H4 (cell line): ENCODE measurements around the gene HSD11B2. TPM values are rescaled to one million over a fixed set of nuclear protein-coding genes. Genes with fewer than 3 reads are reported as not detected.
"Not testable (repeated sequence)": the region's sequence is repeated elsewhere in the genome, so short reads cannot be mapped to it uniquely, and the experiment has no call there.

Experiments used
- DNase-seq: peaks from one replicate; pipeline ENCODE4 v3.0.0-alpha.2; 2015; ENCODE audit warnings: low spot score
- total RNA-seq: library from RNA; depleted of rRNA; stranded (reverse); fragments of >200 nt; shearing (Covaris generic); gene quantifications from 2 replicates; pipeline ENCODE4 v1.2.3, GENCODE V29; 2014

HSD11B2 gene
- total RNA-seq, 1 experiment from 2014 or later = 0.10 TPM

- DNase-seq = no peak
Observed at GRCh38 chr16:67413978-67414911, 16.7 kb upstream of the HSD11B2 start.

- DNase-seq = not testable (repeated sequence)
Observed at GRCh38 chr16:67415421-67415820, 15.5 kb upstream of the HSD11B2 start.

- no peak for DNase-seq
Observed at GRCh38 chr16:67415872-67416793, 14.8 kb upstream of the HSD11B2 start, which contains the start of gene ZDHHC1. ZDHHC1 (minus strand) TSS chr16:67416477; CDS start chr16:67407775, 8,702 bp downstream.

- no peak for DNase-seq
Observed at GRCh38 chr16:67417333-67418061, 13.4 kb upstream of the HSD11B2 start.

GRCh38 chr16:67419502-67419901 lies 11.4 kb upstream of the HSD11B2 start:
- no peak for DNase-seq

- DNase-seq = no peak
Observed at GRCh38 chr16:67419931-67420330, 11.0 kb upstream of the HSD11B2 start.

GRCh38 chr16:67421030-67421429 lies 9.9 kb upstream of the HSD11B2 start:
- DNase-seq = no peak

- no peak for DNase-seq
Observed at GRCh38 chr16:67423015-67423414, 7.9 kb upstream of the HSD11B2 start.

- no peak for DNase-seq
Observed at GRCh38 chr16:67423611-67424260, 7.2 kb upstream of the HSD11B2 start.

GRCh38 chr16:67424261-67424615 lies 6.7 kb upstream of the HSD11B2 start:
- no peak for DNase-seq

- DNase-seq = no peak
Observed at GRCh38 chr16:67425061-67425460, 5.9 kb upstream of the HSD11B2 start.

- no peak for DNase-seq
Observed at GRCh38 chr16:67425580-67425979, 5.3 kb upstream of the HSD11B2 start.

- DNase-seq = no peak
Observed at GRCh38 chr16:67426022-67426421, 4.9 kb upstream of the HSD11B2 start.

- DNase-seq = no peak
Observed at GRCh38 chr16:67426950-67427349, 4.0 kb upstream of the HSD11B2 start.

- peak; percentile 48 for DNase-seq
Observed at GRCh38 chr16:67428146-67428731, 2.7 kb upstream of the HSD11B2 start.

- no peak for DNase-seq
Observed at GRCh38 chr16:67429053-67429798, 1.7 kb upstream of the HSD11B2 start.

- no peak for DNase-seq
Observed at GRCh38 chr16:67429799-67430503, 970 bp upstream of the HSD11B2 start.

- no peak for DNase-seq
Observed at GRCh38 chr16:67430504-67430976, 381 bp upstream of the HSD11B2 start.

- DNase-seq = no peak
Observed at GRCh38 chr16:67431775-67432505, 1.0 kb downstream of the HSD11B2 start.
